ENCODE results near the gene F8.
"Not testable (repeated sequence)": the region's sequence is repeated elsewhere in the genome, so short reads cannot be mapped to it uniquely, and the experiment has no call there.

- TF ChIP-seq CTCF, POLR2A (IDR thresholded peaks at IDR 0.05): not testable (repeated sequence)
Measured at GRCh38 chrX:154885057-154885456, 137.5 kb downstream of the F8 start.
